SK-N-SH treated with all-trans-retinoic acid at 6 μM for 48 hours (cell line): ENCODE results near the gene DDN.

Experiments
- ATAC-seq: fragments of 200-7000 bp; cut with Tn5 transposase; 3 replicates; pipeline ENCODE4 v1.9.1; 2020; ENCODE audit warnings: mild to moderate bottlenecking, moderate library complexity
- ARNTL ChIP-seq: fragments of 450-650 bp; formaldehyde crosslinking; IDR thresholded peaks from 2 replicates; pipeline ENCODE4 v1.5.0; 2020; ENCODE audit warnings: low read depth, mild to moderate bottlenecking, moderate library complexity, borderline replicate concordance
- BACH2 ChIP-seq: fragments of 250-450 bp; sonication (Bioruptor Pico); IDR thresholded peaks from 2 replicates; pipeline ENCODE4 v1.9.0; 2021; ENCODE audit warnings: mild to moderate bottlenecking, borderline replicate concordance
- CREB5 ChIP-seq: fragments of 250-450 bp; sonication (Bioruptor Pico); IDR thresholded peaks from 2 replicates; pipeline ENCODE4 v1.5.1; 2020; ENCODE audit warnings: low read depth, mild to moderate bottlenecking, moderate library complexity
- ESRRG ChIP-seq: fragments of 250-450 bp; sonication (Bioruptor Pico); IDR thresholded peaks from 2 replicates; pipeline ENCODE4 v1.6.1; 2021; ENCODE audit warnings: mild to moderate bottlenecking
- GLIS3 ChIP-seq: fragments of 250-450 bp; sonication (Bioruptor Pico); IDR thresholded peaks from 2 replicates; pipeline ENCODE4 v1.5.0; 2020; ENCODE audit warnings: mild to moderate bottlenecking, moderate library complexity
- ISL1 ChIP-seq: fragments of 250-450 bp; sonication (Bioruptor Pico); IDR thresholded peaks from 2 replicates; pipeline ENCODE4 v2.1.2; 2022; ENCODE audit warnings: mild to moderate bottlenecking, moderate library complexity
- PATZ1 ChIP-seq: fragments of 250-450 bp; sonication (Bioruptor Pico); IDR thresholded peaks from 2 replicates; pipeline ENCODE4 v1.8.0; 2020; ENCODE audit warnings: mild to moderate bottlenecking, moderate library complexity, borderline replicate concordance
- PPARA ChIP-seq: fragments of 250-450 bp; sonication (Bioruptor Pico); IDR thresholded peaks from 2 replicates; pipeline ENCODE4 v1.5.0; 2020; ENCODE audit warnings: mild to moderate bottlenecking, borderline replicate concordance
- SNAI2 ChIP-seq: fragments of 250-450 bp; sonication (Bioruptor Pico); IDR thresholded peaks from 2 replicates; pipeline ENCODE4 v1.5.0; 2020; ENCODE audit warnings: mild to moderate bottlenecking, moderate library complexity
- TCF4 ChIP-seq: fragments of 250-450 bp; sonication (Bioruptor Pico); IDR thresholded peaks from 2 replicates; pipeline ENCODE4 v1.8.0; 2021; ENCODE audit warnings: mild to moderate bottlenecking, moderate library complexity, borderline replicate concordance
- TOX ChIP-seq: fragments of 250-450 bp; sonication (Bioruptor Pico); IDR thresholded peaks from 2 replicates; pipeline ENCODE4 v1.8.0; 2021; ENCODE audit warnings: mild to moderate bottlenecking, moderate library complexity, borderline replicate concordance
- ZC3H10 ChIP-seq: fragments of 250-450 bp; sonication (Bioruptor Pico); IDR thresholded peaks from 2 replicates; pipeline ENCODE4 v1.5.1; 2021; ENCODE audit warnings: mild to moderate bottlenecking, moderate library complexity
- ZFP3 ChIP-seq: fragments of 250-450 bp; sonication (Bioruptor Pico); IDR thresholded peaks from 2 replicates; pipeline ENCODE4 v1.5.0; 2020; ENCODE audit warnings: mild to moderate bottlenecking, moderate library complexity
- ZFP30 ChIP-seq: fragments of 450-650 bp; formaldehyde crosslinking; IDR thresholded peaks from 2 replicates; pipeline ENCODE4 v1.5.0; 2022; ENCODE audit warnings: mild to moderate bottlenecking, moderate library complexity
- ZNF565 ChIP-seq: fragments of 450-650 bp; formaldehyde crosslinking; conservative IDR thresholded peaks from 2 replicates; pipeline ENCODE4 v1.5.0; 2020; ENCODE audit warnings: low read depth, mild to moderate bottlenecking, moderate library complexity
- ZNF70 ChIP-seq: fragments of 450-650 bp; formaldehyde crosslinking; IDR thresholded peaks from 2 replicates; pipeline ENCODE4 v1.5.0; 2020; ENCODE audit warnings: mild to moderate bottlenecking, moderate library complexity
- ZNF8 ChIP-seq: fragments of 450-650 bp; formaldehyde crosslinking; IDR thresholded peaks from 2 replicates; pipeline ENCODE4 v1.5.0; 2020; ENCODE audit warnings: mild to moderate bottlenecking, moderate library complexity
- TF ChIP-seq, protein P1 (sequence below): fragments of 250-450 bp; sonication (Bioruptor Pico); IDR thresholded peaks from 2 replicates; pipeline ENCODE4 v1.8.0; 2021; ENCODE audit warnings: low read depth, mild to moderate bottlenecking, moderate library complexity, borderline replicate concordance
- TF ChIP-seq, protein P2 (sequence below): fragments of 250-450 bp; sonication (Bioruptor Pico); IDR thresholded peaks from 2 replicates; pipeline ENCODE4 v1.5.0; 2020; ENCODE audit warnings: mild to moderate bottlenecking, moderate library complexity
- TF ChIP-seq, protein P3 (sequence below): fragments of 250-450 bp; sonication (Bioruptor Pico); IDR thresholded peaks from 2 replicates; pipeline ENCODE4 v1.5.1; 2021; ENCODE audit warnings: mild to moderate bottlenecking, moderate library complexity

Gene DDN

GRCh38 chr12:48952691-48953090, 46.5 kb downstream of the DDN start:
- TF ChIP-seq ZC3H10 (CRISPR knock-in tag) (no peak), BACH2 (CRISPR knock-in tag) (no peak), GLIS3 (CRISPR knock-in tag) (no peak), ZFP3 (no peak), ESRRG (CRISPR knock-in tag) (no peak), ZNF70 (CRISPR knock-in tag) (no peak), ZNF8 (no peak), TOX (CRISPR knock-in tag) (no peak), ARNTL (CRISPR knock-in tag) (no peak)
- TF ChIP-seq, protein P1, sequence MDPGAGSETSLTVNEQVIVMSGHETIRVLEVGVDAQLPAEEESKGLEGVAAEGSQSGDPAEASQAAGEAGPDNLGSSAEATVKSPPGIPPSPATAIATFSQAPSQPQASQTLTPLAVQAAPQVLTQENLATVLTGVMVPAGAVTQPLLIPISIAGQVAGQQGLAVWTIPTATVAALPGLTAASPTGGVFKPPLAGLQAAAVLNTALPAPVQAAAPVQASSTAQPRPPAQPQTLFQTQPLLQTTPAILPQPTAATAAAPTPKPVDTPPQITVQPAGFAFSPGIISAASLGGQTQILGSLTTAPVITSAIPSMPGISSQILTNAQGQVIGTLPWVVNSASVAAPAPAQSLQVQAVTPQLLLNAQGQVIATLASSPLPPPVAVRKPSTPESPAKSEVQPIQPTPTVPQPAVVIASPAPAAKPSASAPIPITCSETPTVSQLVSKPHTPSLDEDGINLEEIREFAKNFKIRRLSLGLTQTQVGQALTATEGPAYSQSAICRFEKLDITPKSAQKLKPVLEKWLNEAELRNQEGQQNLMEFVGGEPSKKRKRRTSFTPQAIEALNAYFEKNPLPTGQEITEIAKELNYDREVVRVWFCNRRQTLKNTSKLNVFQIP (CRISPR knock-in tag) = no peak
- TF ChIP-seq, protein P2, sequence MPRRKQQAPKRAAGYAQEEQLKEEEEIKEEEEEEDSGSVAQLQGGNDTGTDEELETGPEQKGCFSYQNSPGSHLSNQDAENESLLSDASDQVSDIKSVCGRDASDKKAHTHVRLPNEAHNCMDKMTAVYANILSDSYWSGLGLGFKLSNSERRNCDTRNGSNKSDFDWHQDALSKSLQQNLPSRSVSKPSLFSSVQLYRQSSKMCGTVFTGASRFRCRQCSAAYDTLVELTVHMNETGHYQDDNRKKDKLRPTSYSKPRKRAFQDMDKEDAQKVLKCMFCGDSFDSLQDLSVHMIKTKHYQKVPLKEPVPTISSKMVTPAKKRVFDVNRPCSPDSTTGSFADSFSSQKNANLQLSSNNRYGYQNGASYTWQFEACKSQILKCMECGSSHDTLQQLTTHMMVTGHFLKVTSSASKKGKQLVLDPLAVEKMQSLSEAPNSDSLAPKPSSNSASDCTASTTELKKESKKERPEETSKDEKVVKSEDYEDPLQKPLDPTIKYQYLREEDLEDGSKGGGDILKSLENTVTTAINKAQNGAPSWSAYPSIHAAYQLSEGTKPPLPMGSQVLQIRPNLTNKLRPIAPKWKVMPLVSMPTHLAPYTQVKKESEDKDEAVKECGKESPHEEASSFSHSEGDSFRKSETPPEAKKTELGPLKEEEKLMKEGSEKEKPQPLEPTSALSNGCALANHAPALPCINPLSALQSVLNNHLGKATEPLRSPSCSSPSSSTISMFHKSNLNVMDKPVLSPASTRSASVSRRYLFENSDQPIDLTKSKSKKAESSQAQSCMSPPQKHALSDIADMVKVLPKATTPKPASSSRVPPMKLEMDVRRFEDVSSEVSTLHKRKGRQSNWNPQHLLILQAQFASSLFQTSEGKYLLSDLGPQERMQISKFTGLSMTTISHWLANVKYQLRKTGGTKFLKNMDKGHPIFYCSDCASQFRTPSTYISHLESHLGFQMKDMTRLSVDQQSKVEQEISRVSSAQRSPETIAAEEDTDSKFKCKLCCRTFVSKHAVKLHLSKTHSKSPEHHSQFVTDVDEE (CRISPR knock-in tag) = no peak
- ATAC-seq = no peak

GRCh38 chr12:48947727-48948126, 51.4 kb downstream of the DDN start:
- no peak for ATAC-seq
- TF ChIP-seq ESRRG (CRISPR knock-in tag) = no peak
- no peak for TF ChIP-seq ZFP3
- TF ChIP-seq, protein P2 (CRISPR knock-in tag) = no peak
- no peak for TF ChIP-seq ZC3H10 (CRISPR knock-in tag)
- no peak for TF ChIP-seq TOX (CRISPR knock-in tag)
- TF ChIP-seq ISL1 (CRISPR knock-in tag) = no peak
- no peak for TF ChIP-seq ZNF70 (CRISPR knock-in tag)

DNA sequence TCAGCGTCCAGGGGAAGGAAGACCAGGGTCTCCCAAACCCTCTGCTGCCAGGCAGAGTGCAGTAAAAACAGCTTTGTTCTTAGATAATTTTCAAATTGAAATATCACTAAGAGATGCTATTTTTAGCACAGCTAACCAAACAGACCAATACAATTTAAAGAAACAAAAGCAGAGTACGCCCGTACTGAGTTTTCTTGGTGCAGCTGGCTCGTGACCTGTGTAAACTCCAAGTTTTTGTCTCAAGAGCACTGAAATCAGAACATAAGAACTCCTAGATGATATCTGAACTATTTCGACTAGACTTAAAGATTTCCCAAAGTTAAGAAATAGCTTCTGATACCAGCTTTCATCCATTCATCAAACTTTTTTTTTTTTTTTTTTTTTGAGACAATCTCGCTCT, 52.2 kb downstream of the DDN start:
- TF ChIP-seq, protein P3, sequence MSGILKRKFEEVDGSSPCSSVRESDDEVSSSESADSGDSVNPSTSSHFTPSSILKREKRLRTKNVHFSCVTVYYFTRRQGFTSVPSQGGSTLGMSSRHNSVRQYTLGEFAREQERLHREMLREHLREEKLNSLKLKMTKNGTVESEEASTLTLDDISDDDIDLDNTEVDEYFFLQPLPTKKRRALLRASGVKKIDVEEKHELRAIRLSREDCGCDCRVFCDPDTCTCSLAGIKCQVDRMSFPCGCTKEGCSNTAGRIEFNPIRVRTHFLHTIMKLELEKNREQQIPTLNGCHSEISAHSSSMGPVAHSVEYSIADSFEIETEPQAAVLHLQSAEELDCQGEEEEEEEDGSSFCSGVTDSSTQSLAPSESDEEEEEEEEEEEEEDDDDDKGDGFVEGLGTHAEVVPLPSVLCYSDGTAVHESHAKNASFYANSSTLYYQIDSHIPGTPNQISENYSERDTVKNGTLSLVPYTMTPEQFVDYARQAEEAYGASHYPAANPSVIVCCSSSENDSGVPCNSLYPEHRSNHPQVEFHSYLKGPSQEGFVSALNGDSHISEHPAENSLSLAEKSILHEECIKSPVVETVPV (CRISPR knock-in tag) = no peak
- ATAC-seq = no peak

- ATAC-seq = no peak
- TF ChIP-seq, protein P1 (CRISPR knock-in tag) = no peak
- TF ChIP-seq ZNF565 = no peak
- no peak for TF ChIP-seq PATZ1 (CRISPR knock-in tag)
- TF ChIP-seq, protein P3 (CRISPR knock-in tag) = no peak
- no peak for TF ChIP-seq CREB5 (CRISPR knock-in tag)
- no peak for TF ChIP-seq SNAI2 (CRISPR knock-in tag)
- no peak for TF ChIP-seq ZNF70 (CRISPR knock-in tag)
- TF ChIP-seq PPARA (CRISPR knock-in tag) = no peak
- no peak for TF ChIP-seq ESRRG (CRISPR knock-in tag)
- TF ChIP-seq ZFP30 (CRISPR knock-in tag) = no peak
- no peak for TF ChIP-seq TCF4
- TF ChIP-seq ARNTL (CRISPR knock-in tag) = no peak
- TF ChIP-seq GLIS3 (CRISPR knock-in tag) = no peak
Observed at GRCh38 chr12:48946205-48946604, 53.0 kb downstream of the DDN start.
